H54 (cell line): Measurements from ENCODE around the gene LRRC8B.
A peak's percentile ranks its signal among the peaks of the same experiment; 100 is the strongest.
"Not testable (repeated sequence)": the region's sequence is repeated elsewhere in the genome, so short reads cannot be mapped to it uniquely, and the experiment has no call there.

Experiments used
- DNase-seq: peaks from one replicate; pipeline ENCODE4 v3.0.0; 2011; ENCODE audit warnings: low spot score, mixed read lengths; ENCODE audit not compliant: insufficient read length
- FAIRE-seq: peaks from 3 replicates; lab custom pipeline; 2011; peaks lifted over from hg19 to GRCh38; lab: Jason Lieb, UNC
- POLR2A ChIP-seq: IDR thresholded peaks from 2 replicates; pipeline ENCODE4 v1.6.1; 2011; ENCODE audit warnings: low read depth, mild to moderate bottlenecking, low read length

Gene LRRC8B

GRCh38 chr1:89512996-89513720, 11.5 kb upstream of the LRRC8B start:
- FAIRE-seq (no peak), DNase-seq (no peak)
- TF ChIP-seq POLR2A = no peak

- DNase-seq (peak; percentile 38), FAIRE-seq (peak; percentile 69)
- TF ChIP-seq POLR2A = no peak
Observed at GRCh38 chr1:89516055-89516454, 8.6 kb upstream of the LRRC8B start.

GRCh38 chr1:89518221-89518631, 6.4 kb upstream of the LRRC8B start:
- no peak for DNase-seq
- TF ChIP-seq POLR2A = no peak
- FAIRE-seq = no peak

GRCh38 chr1:89519779-89520358, 4.8 kb upstream of the LRRC8B start:
- FAIRE-seq (no peak), DNase-seq (peak; percentile 26)
- no peak for TF ChIP-seq POLR2A

GRCh38 chr1:89521977-89522376, 2.7 kb upstream of the LRRC8B start:
- not testable (repeated sequence) for FAIRE-seq, DNase-seq

- DNase-seq (no peak), FAIRE-seq (no peak)
- no peak for TF ChIP-seq POLR2A
Observed at GRCh38 chr1:89523572-89524368, 859 bp upstream of the LRRC8B start.

GRCh38 chr1:89525169-89525855, 683 bp downstream of the LRRC8B start:
- no peak for FAIRE-seq
- TF ChIP-seq POLR2A = no peak
- DNase-seq = no peak

GRCh38 chr1:89527256-89527655, 2.6 kb downstream of the LRRC8B start:
- DNase-seq = no peak
- FAIRE-seq = no peak
- TF ChIP-seq POLR2A = no peak

- FAIRE-seq (no peak), DNase-seq (no peak)
- no peak for TF ChIP-seq POLR2A
Observed at GRCh38 chr1:89527750-89528381, 3.2 kb downstream of the LRRC8B start.

GRCh38 chr1:89528382-89528780, 3.8 kb downstream of the LRRC8B start:
- DNase-seq = no peak
- TF ChIP-seq POLR2A = no peak
- FAIRE-seq = no peak

GRCh38 chr1:89529196-89529595, 4.6 kb downstream of the LRRC8B start:
- no peak for FAIRE-seq
- no peak for DNase-seq
- TF ChIP-seq POLR2A = no peak

- DNase-seq (no peak), FAIRE-seq (no peak)
- no peak for TF ChIP-seq POLR2A
Observed at GRCh38 chr1:89530444-89531089, 5.9 kb downstream of the LRRC8B start.
